ENCODE measurements around the gene RAP1GDS1.

RAP1GDS1 gene

DNA sequence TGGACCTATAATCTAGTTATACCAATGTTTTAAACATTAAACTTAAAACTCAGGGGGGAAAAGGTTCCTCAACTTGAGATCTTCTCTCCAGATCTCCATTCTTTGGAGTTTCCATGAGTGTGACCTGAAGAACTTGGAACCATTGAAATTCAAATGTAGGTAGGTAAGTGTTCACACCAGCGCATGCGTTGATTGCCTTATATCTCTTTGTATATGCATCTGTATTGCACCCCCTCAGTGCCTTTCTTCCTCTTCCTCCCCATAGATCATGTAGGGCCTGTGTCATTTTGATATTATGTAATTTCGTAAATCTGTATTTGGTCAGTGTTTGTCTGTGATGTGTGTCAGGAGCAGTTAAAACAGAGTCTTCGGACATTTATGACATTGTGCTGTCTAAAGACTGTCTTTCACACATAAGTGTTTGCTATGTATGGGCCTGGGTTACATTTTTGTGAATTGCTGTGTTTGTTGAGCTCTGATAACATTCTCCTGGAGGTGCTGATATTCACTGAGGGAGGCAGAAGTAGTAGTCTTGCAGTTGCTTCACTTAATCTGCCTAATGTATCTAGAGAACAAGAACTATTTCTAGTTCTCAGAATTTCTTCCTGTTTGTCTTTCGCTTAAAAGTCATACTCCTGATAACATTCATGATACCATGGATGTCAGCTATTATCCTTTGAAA lies 126.3 kb downstream of the RAP1GDS1 start:
- no peak overlapping the region for H3K27ac ChIP-seq

GRCh38 chr4:98394134-98394533 lies 132.9 kb downstream of the RAP1GDS1 start:
- H3K27me3 ChIP-seq: no peaks in the 10 kb centered on the region
- TF ChIP-seq CTCF (IDR thresholded peaks at IDR 0.05): no peak
- no peaks in the 10 kb centered on the region for H3K4me1 ChIP-seq (ENCODE audit: control insufficient read depth in 1 of 2, insufficient read depth in 1 of 2, low read depth in 1 of 2, low read length in 1 of 2)
- H3K9me3 ChIP-seq: no peaks in the 10 kb centered on the region
- no peaks in the 10 kb centered on the region for H3K36me3 ChIP-seq
- no peak overlapping the region for H3K4me3 ChIP-seq (ENCODE audit: low read depth in 1 of 2, low read length in 1 of 2)
- H3K27ac ChIP-seq: no peak overlapping the region

More for the DNA sequence above, 126.3 kb downstream of the RAP1GDS1 start:
- Histone ChIP-seq H3K9me3 (no peaks in the 10 kb centered on the region), H3K4me1 (ENCODE audit: control insufficient read depth in 1 of 2, insufficient read depth in 1 of 2, low read depth in 1 of 2, low read length in 1 of 2) (no peaks in the 10 kb centered on the region), H3K36me3 (no peaks in the 10 kb centered on the region), H3K4me3 (ENCODE audit: low read depth in 1 of 2, low read length in 1 of 2) (no peak overlapping the region), H3K27me3 (no peaks in the 10 kb centered on the region)
- TF ChIP-seq CTCF (IDR thresholded peaks at IDR 0.05): no peak

DNA sequence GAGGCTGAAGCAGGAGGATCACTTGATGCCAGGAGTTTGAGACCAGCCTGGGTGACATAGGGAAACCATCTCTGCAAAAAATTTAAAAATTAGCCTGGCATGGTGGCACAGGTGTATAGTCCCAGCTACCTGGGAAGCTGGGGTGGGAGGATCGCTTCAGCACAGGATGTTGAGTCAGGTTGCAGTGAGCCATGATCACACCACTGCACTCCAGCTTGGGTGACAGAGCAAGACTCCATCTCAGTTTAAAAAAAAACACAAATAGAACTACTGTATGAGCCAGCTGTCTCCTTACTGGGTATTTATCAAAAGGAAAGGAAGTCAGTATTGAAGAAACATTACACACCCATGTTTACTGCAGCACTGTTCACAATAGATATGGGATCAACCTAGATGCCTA lies 138.7 kb downstream of the RAP1GDS1 start:
- no peaks in the 10 kb centered on the region for H3K9me3 ChIP-seq
- no peaks in the 10 kb centered on the region for H3K27me3 ChIP-seq
- H3K4me1 ChIP-seq (ENCODE audit: control insufficient read depth in 1 of 2, insufficient read depth in 1 of 2, low read depth in 1 of 2, low read length in 1 of 2): no peaks in the 10 kb centered on the region
- no peak for TF ChIP-seq CTCF (IDR thresholded peaks at IDR 0.05)
- no peak overlapping the region for H3K4me3 ChIP-seq (ENCODE audit: low read depth in 1 of 2, low read length in 1 of 2)
- H3K27ac ChIP-seq: no peak overlapping the region
- H3K36me3 ChIP-seq: no peaks in the 10 kb centered on the region

GRCh38 chr4:98406819-98407218 lies 145.6 kb downstream of the RAP1GDS1 start:
- Histone ChIP-seq H3K9me3 (peaks cover 3% of the 10 kb centered on the region), H3K27ac (no peak overlapping the region), H3K36me3 (no peaks in the 10 kb centered on the region), H3K4me3 (ENCODE audit: low read depth in 1 of 2, low read length in 1 of 2) (no peak overlapping the region), H3K4me1 (ENCODE audit: control insufficient read depth in 1 of 2, insufficient read depth in 1 of 2, low read depth in 1 of 2, low read length in 1 of 2) (no peaks in the 10 kb centered on the region), H3K27me3 (no peaks in the 10 kb centered on the region)
- TF ChIP-seq CTCF (IDR thresholded peaks at IDR 0.05): no peak

GRCh38 chr4:98411731-98412130 lies 150.5 kb downstream of the RAP1GDS1 start:
- H3K36me3 ChIP-seq: no peaks in the 10 kb centered on the region
- H3K4me1 ChIP-seq (ENCODE audit: control insufficient read depth in 1 of 2, insufficient read depth in 1 of 2, low read depth in 1 of 2, low read length in 1 of 2): no peaks in the 10 kb centered on the region
- no peak overlapping the region for H3K4me3 ChIP-seq (ENCODE audit: low read depth in 1 of 2, low read length in 1 of 2)
- H3K27me3 ChIP-seq: no peaks in the 10 kb centered on the region
- TF ChIP-seq CTCF (IDR thresholded peaks at IDR 0.05): no peak
- H3K27ac ChIP-seq: no peak overlapping the region
- peaks cover 15% of the 10 kb centered on the region for H3K9me3 ChIP-seq
